Trophoblast cell (in vitro differentiated cells and primary cell): ENCODE measurements around the gene TMEM86B. TPM values are rescaled to one million over a fixed set of nuclear protein-coding genes. Genes with fewer than 3 reads are reported as not detected.

ENCODE experiments used
- DNase-seq, 2 donors: peaks; one replicate each; pipeline ENCODE4 v3.0.0-alpha.2; 2016
- H2AFZ ChIP-seq: 2 replicates; pipeline ENCODE4 v1.6.1; 2013; ENCODE audit warnings: low read length, moderate library complexity, mild to moderate bottlenecking; ENCODE audit not compliant: insufficient read depth, poor library complexity
- H2AK5ac ChIP-seq: 2 replicates; pipeline ENCODE4 v1.6.1; 2013; ENCODE audit warnings: mild to moderate bottlenecking, low read length
- H2BK120ac ChIP-seq: 2 replicates; pipeline ENCODE4 v1.6.1; 2013; ENCODE audit warnings: low read length, mild to moderate bottlenecking, moderate library complexity; ENCODE audit not compliant: insufficient read depth, poor library complexity
- H2BK12ac ChIP-seq: 2 replicates; pipeline ENCODE4 v1.6.1; 2013; ENCODE audit warnings: mild to moderate bottlenecking, low read length, moderate library complexity
- H2BK5ac ChIP-seq: 2 replicates; pipeline ENCODE4 v1.6.1; 2013; ENCODE audit warnings: low read length, low read depth, moderate library complexity, mild to moderate bottlenecking; ENCODE audit not compliant: poor library complexity
- H3K14ac ChIP-seq: 2 replicates; pipeline ENCODE4 v1.6.1; 2013; ENCODE audit warnings: mild to moderate bottlenecking, low read length
- H3K18ac ChIP-seq: 2 replicates; pipeline ENCODE4 v1.6.1; 2013; ENCODE audit warnings: mild to moderate bottlenecking, low read length
- H3K23ac ChIP-seq: 2 replicates; pipeline ENCODE4 v1.6.1; 2013; ENCODE audit warnings: low read length
- H3K27ac ChIP-seq: 2 replicates; pipeline ENCODE4 v1.5.1; 2013; ENCODE audit warnings: low read depth, mild to moderate bottlenecking, inconsistent platforms, low read length, moderate library complexity
- H3K27me3 ChIP-seq: 2 replicates; pipeline ENCODE4 v1.6.1; 2013; ENCODE audit warnings: inconsistent platforms, mild to moderate bottlenecking, low read length, moderate library complexity; ENCODE audit not compliant: insufficient read depth
- H3K36me3 ChIP-seq, 2 experiments: 1 replicate in 1 of 2; 2 replicates in 1 of 2; pipeline ENCODE4 v1.6.1; 2013; ENCODE audit warnings: low read length in 2 of 2, mild to moderate bottlenecking in 2 of 2, moderate library complexity in 1 of 2; ENCODE audit not compliant: insufficient read depth in 2 of 2, control insufficient read depth in 1 of 2
- H3K4ac ChIP-seq: 2 replicates; pipeline ENCODE4 v1.6.1; 2013; ENCODE audit warnings: low read depth, mild to moderate bottlenecking, low read length, moderate library complexity
- H3K4me1 ChIP-seq, 2 experiments: 1 replicate in 1 of 2; 2 replicates in 1 of 2; pipeline ENCODE4 v1.6.1; 2013; ENCODE audit warnings: low read length in 2 of 2, mild to moderate bottlenecking in 2 of 2, moderate library complexity in 1 of 2; ENCODE audit not compliant: insufficient read depth in 2 of 2, control insufficient read depth in 1 of 2
- H3K4me2 ChIP-seq: 2 replicates; pipeline ENCODE4 v1.6.1; 2013; ENCODE audit warnings: inconsistent platforms, mild to moderate bottlenecking, low read length, moderate library complexity
- H3K4me3 ChIP-seq: 2 replicates; pipeline ENCODE4 v1.5.1; 2013; ENCODE audit warnings: mild to moderate bottlenecking, low read depth, low read length, inconsistent platforms
- H3K79me1 ChIP-seq: one replicate; pipeline ENCODE4 v1.6.1; 2013; ENCODE audit warnings: low read length
- H3K79me2 ChIP-seq: 2 replicates; pipeline ENCODE4 v1.6.1; 2013; ENCODE audit warnings: low read length, mild to moderate bottlenecking; ENCODE audit not compliant: control insufficient read depth, insufficient read depth, poor library complexity
- H3K9ac ChIP-seq: 2 replicates; pipeline ENCODE4 v1.6.1; 2013; ENCODE audit warnings: mild to moderate bottlenecking, low read length
- H3K9me3 ChIP-seq: 2 replicates; pipeline ENCODE4 v1.6.1; 2013; ENCODE audit warnings: low read depth, mild to moderate bottlenecking, control low read depth, inconsistent platforms, low read length; ENCODE audit not compliant: insufficient read depth
- H4K12ac ChIP-seq: 2 replicates; pipeline ENCODE4 v1.6.1; 2013; ENCODE audit warnings: low read depth, mild to moderate bottlenecking, low read length, moderate library complexity
- H4K8ac ChIP-seq: 2 replicates; pipeline ENCODE4 v1.6.1; 2013; ENCODE audit warnings: low read depth, mild to moderate bottlenecking, low read length, moderate library complexity
- H4K91ac ChIP-seq: one replicate; pipeline ENCODE4 v1.6.1; 2013; ENCODE audit warnings: low read depth, mild to moderate bottlenecking, low read length, moderate library complexity
- WGBS: extraction: QIAGEN DNeasy Blood & Tissue Kit; methylation state at CpG from one replicate; pipeline ENCODE4 v1.1.7; 2013; ENCODE audit warnings: missing lambda C conversion rate; ENCODE audit not compliant: insufficient read length, insufficient coverage; ENCODE audit errors: extremely low coverage; 5-methylcytosine and 5-hydroxymethylcytosine counted together
- polyA plus RNA-seq: library from polyadenylated mRNA; stranded (reverse); fragments of 200-250 nt; gene quantifications from 2 replicates; pipeline ENCODE4 v1.2.3, GENCODE V29; 2013

TMEM86B gene
- 1.2 TPM in 2 replicates for polyA plus RNA-seq

- Histone ChIP-seq H3K4me3 (no peak within 1 kb of the TSS), H3K9me3 (peaks cover 1% of the 10 kb centered on the region), H3K27ac (no peak within 1 kb of the TSS), H2AK5ac (no peak within 1 kb of the TSS), H3K4me1 (no peaks in the 10 kb centered on the region), H4K91ac (no peak within 1 kb of the TSS), H2BK120ac (no peak within 1 kb of the TSS), H3K4ac (no peak within 1 kb of the TSS), H2AFZ (no peak within 1 kb of the TSS), H3K4me2 (no peak within 1 kb of the TSS), H3K79me2 (no peaks in the 10 kb centered on the region), H4K8ac (no peak within 1 kb of the TSS), H3K14ac (no peak within 1 kb of the TSS), H3K36me3 (peaks cover 62 to 68% of the 10 kb centered on the region in 2 experiments), H3K79me1 (no peaks in the 10 kb centered on the region), H2BK12ac (no peak within 1 kb of the TSS), H3K27me3 (no peaks in the 10 kb centered on the region), H3K18ac (no peak within 1 kb of the TSS), H3K9ac (no peak within 1 kb of the TSS), H2BK5ac (no peak within 1 kb of the TSS), H4K12ac (no peak within 1 kb of the TSS), H3K23ac (no peak within 1 kb of the TSS)
- DNase-seq: no peak
- no CpG with 5 or more reads among the region's 12 CpGs for WGBS
Observed at GRCh38 chr19:55228403-55229031, at the start of gene TMEM86B. TSS of gene TMEM86B (minus strand) at chr19:55228763. CDS start at chr19:55228741, 22 bp downstream.

DNA sequence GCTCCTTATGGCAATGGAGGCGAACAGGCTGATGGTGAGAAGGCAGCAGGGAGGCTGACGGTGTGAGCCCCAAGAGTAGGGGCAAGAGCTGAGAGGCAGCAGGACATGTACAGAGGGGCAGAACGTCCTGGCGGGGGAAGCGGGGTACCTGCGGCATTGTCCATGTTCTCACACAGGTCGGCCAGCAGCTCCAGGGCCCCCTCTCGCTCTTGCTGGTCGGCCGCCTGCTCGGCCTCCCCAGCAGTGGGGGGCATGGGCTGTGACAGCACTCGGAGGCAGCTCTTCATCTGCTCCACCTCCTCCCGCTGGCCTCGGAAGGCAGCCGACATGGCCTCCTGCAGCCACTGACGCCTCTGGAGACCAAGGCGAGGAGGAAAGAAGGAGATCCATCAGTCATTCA, 48.9 kb upstream of the TMEM86B start:
- Histone ChIP-seq H4K8ac (no peak overlapping the region), H2BK120ac (no peak overlapping the region), H3K4me2 (no peak overlapping the region), H2AFZ (no peak overlapping the region), H2BK12ac (no peak overlapping the region), H3K79me1 (peaks cover 3% of the 10 kb centered on the region), H3K36me3 (peaks cover 15 to 17% of the 10 kb centered on the region in 2 experiments), H3K23ac (no peak overlapping the region), H3K4ac (no peak overlapping the region), H2BK5ac (no peak overlapping the region), H4K91ac (no peak overlapping the region), H4K12ac (no peak overlapping the region), H2AK5ac (no peak overlapping the region), H3K4me1 (peaks cover 0 to 5% of the 10 kb centered on the region in 2 experiments), H3K18ac (no peak overlapping the region), H3K4me3 (peak overlapping the region; percentile 41), H3K79me2 (no peaks in the 10 kb centered on the region), H3K27me3 (no peaks in the 10 kb centered on the region), H3K27ac (no peak overlapping the region), H3K9me3 (no peaks in the 10 kb centered on the region), H3K14ac (no peak overlapping the region), H3K9ac (no peak overlapping the region)
- DNase-seq: no peak
- WGBS: no CpG with 5 or more reads among the region's 17 CpGs

GRCh38 chr19:55276720-55277430, 48.3 kb upstream of the TMEM86B start:
- Histone ChIP-seq H3K14ac (no peak overlapping the region), H2AFZ (no peak overlapping the region), H3K4me2 (no peak overlapping the region), H3K18ac (no peak overlapping the region), H3K9me3 (no peaks in the 10 kb centered on the region), H3K4ac (no peak overlapping the region), H3K79me2 (no peaks in the 10 kb centered on the region), H3K36me3 (peaks cover 18 to 21% of the 10 kb centered on the region in 2 experiments), H2BK5ac (no peak overlapping the region), H4K8ac (no peak overlapping the region), H2BK120ac (no peak overlapping the region), H3K4me1 (peaks cover 0 to 5% of the 10 kb centered on the region in 2 experiments), H4K12ac (no peak overlapping the region), H3K79me1 (peaks cover 3% of the 10 kb centered on the region), H4K91ac (no peak overlapping the region), H3K27ac (no peak overlapping the region), H3K9ac (no peak overlapping the region), H2BK12ac (no peak overlapping the region), H3K23ac (no peak overlapping the region), H3K4me3 (peak overlapping the region; percentile 41), H2AK5ac (no peak overlapping the region), H3K27me3 (no peaks in the 10 kb centered on the region)
- no peak for DNase-seq
- no CpG with 5 or more reads among the region's 15 CpGs for WGBS

GRCh38 chr19:55275851-55276719, 47.5 kb upstream of the TMEM86B start:
- H3K27me3 ChIP-seq: no peaks in the 10 kb centered on the region
- DNase-seq: no peak
- H4K12ac ChIP-seq: no peak overlapping the region
- H2BK12ac ChIP-seq: no peak overlapping the region
- no peak overlapping the region for H2BK120ac ChIP-seq
- no peak overlapping the region for H4K8ac ChIP-seq
- H3K23ac ChIP-seq: no peak overlapping the region
- no peak overlapping the region for H4K91ac ChIP-seq
- H3K79me1 ChIP-seq: peaks cover 3% of the 10 kb centered on the region
- H3K27ac ChIP-seq: no peak overlapping the region
- no peak overlapping the region for H3K4me3 ChIP-seq
- peaks cover 18 to 24% of the 10 kb centered on the region in 2 experiments for H3K36me3 ChIP-seq
- no peaks in the 10 kb centered on the region for H3K9me3 ChIP-seq
- peaks cover 0 to 5% of the 10 kb centered on the region in 2 experiments for H3K4me1 ChIP-seq
- no peak overlapping the region for H2AFZ ChIP-seq
- no peaks in the 10 kb centered on the region for H3K79me2 ChIP-seq
- no peak overlapping the region for H3K9ac ChIP-seq
- no CpG with 5 or more reads among the region's 17 CpGs for WGBS
- no peak overlapping the region for H3K18ac ChIP-seq
- H3K14ac ChIP-seq: no peak overlapping the region
- H2BK5ac ChIP-seq: no peak overlapping the region
- no peak overlapping the region for H2AK5ac ChIP-seq
- no peak overlapping the region for H3K4ac ChIP-seq
- H3K4me2 ChIP-seq: no peak overlapping the region
